HEK293 (cell line): ENCODE measurements around the gene CBLN1.

Experiments used
- CTCF ChIA-PET: fragments of 350-600 bp; formaldehyde crosslinking; extraction: SDS; loops from one replicate; lab custom pipeline; 2021; ENCODE audit warnings: antibody characterized with exemption; lab: Yijun Ruan, JAX
- POLR2A ChIA-PET: fragments of 300-600 bp; formaldehyde crosslinking; extraction: SDS; loops from one replicate; lab custom pipeline; 2020; ENCODE audit warnings: antibody characterized with exemption, inconsistent platforms; lab: Yijun Ruan, JAX
- H3K27ac ChIP-seq: fragments of 200-500 bp; sonication (Bioruptor generic); 2 replicates; pipeline ENCODE4 v1.5.1; 2014; ENCODE audit warnings: low read depth, low read length, control low read depth, inconsistent platforms; ENCODE audit errors: extremely low read depth
- H3K36me3 ChIP-seq, 2 experiments: fragments of 200-500 bp in 1 of 2; sonication (Bioruptor generic) in 1 of 2; 1 replicate in 1 of 2; 2 replicates in 1 of 2; pipeline ENCODE4 v1.5.1; 2014 to 2017; ENCODE audit warnings: inconsistent platforms in 2 of 2, low read length in 2 of 2; ENCODE audit not compliant: control insufficient read depth in 2 of 2, insufficient read depth in 1 of 2
- H3K4me1 ChIP-seq: fragments of 200-500 bp; sonication (Bioruptor generic); 2 replicates; pipeline ENCODE4 v1.5.1; 2014; ENCODE audit warnings: mild to moderate bottlenecking, low read length, inconsistent platforms; ENCODE audit not compliant: control insufficient read depth, insufficient read depth
- H3K4me3 ChIP-seq: 2 replicates; pipeline ENCODE4 v1.5.1; 2011; ENCODE audit warnings: low read depth, mild to moderate bottlenecking, control low read depth, low read length, moderate library complexity
- H3K9me3 ChIP-seq: fragments of 200-500 bp; sonication (Bioruptor generic); 2 replicates; pipeline ENCODE4 v1.5.1; 2014; ENCODE audit warnings: low read depth, low read length, inconsistent platforms; ENCODE audit not compliant: control insufficient read depth, insufficient read depth
- HIC1 ChIP-seq: fragments of 450-650 bp; formaldehyde crosslinking; IDR thresholded peaks from 2 replicates; pipeline ENCODE4 v1.5.1; 2016; ENCODE audit warnings: missing biosample characterization, missing genetic modification characterization
- IKZF3 ChIP-seq: fragments of 450-650 bp; IDR thresholded peaks from 2 replicates; pipeline ENCODE4 v1.5.0; 2018; ENCODE audit warnings: missing biosample characterization, mild to moderate bottlenecking, missing genetic modification characterization, moderate library complexity
- KLF1 ChIP-seq: fragments of 450-650 bp; formaldehyde crosslinking; IDR thresholded peaks from 2 replicates; pipeline ENCODE4 v1.5.1; 2016; ENCODE audit warnings: missing biosample characterization, missing genetic modification characterization
- MEIS1 ChIP-seq: sonication (generic); formaldehyde crosslinking; IDR thresholded peaks from 2 replicates; pipeline ENCODE4 v1.8.1; 2022; ENCODE audit warnings: missing genetic modification reagents, mild to moderate bottlenecking, borderline replicate concordance
- PRDM4 ChIP-seq: fragments of 450-650 bp; formaldehyde crosslinking; IDR thresholded peaks from 2 replicates; pipeline ENCODE4 v1.5.1; 2017; ENCODE audit warnings: missing biosample characterization, missing genetic modification characterization
- SP3 ChIP-seq: fragments of 450-650 bp; formaldehyde crosslinking; IDR thresholded peaks from 2 replicates; pipeline ENCODE4 v1.5.1; 2016; ENCODE audit warnings: missing biosample characterization, missing genetic modification characterization
- TRIM28 ChIP-seq: IDR thresholded peaks from 2 replicates; pipeline ENCODE4 v1.6.1; 2011; ENCODE audit warnings: low read length, control low read depth, borderline replicate concordance
- WT1 ChIP-seq: fragments of 450-650 bp; formaldehyde crosslinking; IDR thresholded peaks from 2 replicates; pipeline ENCODE4 v1.5.1; 2016; ENCODE audit warnings: missing biosample characterization, missing genetic modification characterization
- ZBTB17 ChIP-seq: fragments of 450-650 bp; formaldehyde crosslinking; IDR thresholded peaks from 2 replicates; pipeline ENCODE4 v1.5.1; 2016; ENCODE audit warnings: missing biosample characterization, missing genetic modification characterization
- ZBTB7A ChIP-seq: fragments of 450-650 bp; formaldehyde crosslinking; IDR thresholded peaks from 2 replicates; pipeline ENCODE4 v1.5.1; 2016; ENCODE audit warnings: low read depth, missing biosample characterization, missing genetic modification characterization
- ZFP41 ChIP-seq: fragments of 450-650 bp; formaldehyde crosslinking; IDR thresholded peaks from 2 replicates; pipeline ENCODE4 v1.5.1; 2016; ENCODE audit warnings: missing biosample characterization, missing genetic modification characterization, borderline replicate concordance
- ZNF114 ChIP-seq: fragments of 450-650 bp; formaldehyde crosslinking; IDR thresholded peaks from 2 replicates; pipeline ENCODE4 v1.5.0; 2017; ENCODE audit warnings: missing biosample characterization, missing genetic modification characterization
- ZNF169 ChIP-seq: fragments of 450-650 bp; formaldehyde crosslinking; IDR thresholded peaks from 2 replicates; pipeline ENCODE4 v1.5.1; 2016; ENCODE audit warnings: missing biosample characterization, missing genetic modification characterization
- ZNF174 ChIP-seq: fragments of 450-650 bp; formaldehyde crosslinking; IDR thresholded peaks from 2 replicates; pipeline ENCODE4 v1.5.0; 2017; ENCODE audit warnings: missing biosample characterization, mild to moderate bottlenecking, missing genetic modification characterization
- ZNF239 ChIP-seq: fragments of 450-650 bp; formaldehyde crosslinking; IDR thresholded peaks from 2 replicates; pipeline ENCODE4 v1.5.1; 2016; ENCODE audit warnings: missing biosample characterization, missing genetic modification characterization
- ZNF292 ChIP-seq: fragments of 450-650 bp; formaldehyde crosslinking; IDR thresholded peaks from 2 replicates; pipeline ENCODE4 v1.5.1; 2016; ENCODE audit warnings: low read depth, missing biosample characterization, missing genetic modification characterization, borderline replicate concordance
- ZNF311 ChIP-seq: fragments of 450-650 bp; formaldehyde crosslinking; IDR thresholded peaks from 2 replicates; pipeline ENCODE4 v1.5.1; 2017; ENCODE audit warnings: missing biosample characterization, missing genetic modification characterization, borderline replicate concordance
- ZNF362 ChIP-seq: fragments of 450-650 bp; formaldehyde crosslinking; IDR thresholded peaks from 2 replicates; pipeline ENCODE4 v1.5.1; 2016; ENCODE audit warnings: missing biosample characterization, missing genetic modification characterization
- ZNF37A ChIP-seq: fragments of 450-650 bp; IDR thresholded peaks from 2 replicates; pipeline ENCODE4 v1.5.1; 2018; ENCODE audit warnings: missing biosample characterization, missing genetic modification characterization
- ZNF391 ChIP-seq: fragments of 450-650 bp; formaldehyde crosslinking; IDR thresholded peaks from 2 replicates; pipeline ENCODE4 v1.5.1; 2016; ENCODE audit warnings: low read depth, missing biosample characterization, missing genetic modification characterization, borderline replicate concordance
- ZNF416 ChIP-seq: fragments of 450-650 bp; formaldehyde crosslinking; IDR thresholded peaks from 2 replicates; pipeline ENCODE4 v1.5.1; 2016; ENCODE audit warnings: missing biosample characterization, missing genetic modification characterization
- ZNF529 ChIP-seq: fragments of 450-650 bp; formaldehyde crosslinking; IDR thresholded peaks from 2 replicates; pipeline ENCODE4 v1.5.1; 2017; ENCODE audit warnings: missing genetic modification characterization, missing biosample characterization; ENCODE audit not compliant: insufficient replicate concordance
- ZNF530 ChIP-seq: fragments of 450-650 bp; formaldehyde crosslinking; IDR thresholded peaks from 2 replicates; pipeline ENCODE4 v1.5.1; 2016; ENCODE audit warnings: low read depth, missing biosample characterization, missing genetic modification characterization
- ZNF548 ChIP-seq: fragments of 450-650 bp; formaldehyde crosslinking; IDR thresholded peaks from 2 replicates; pipeline ENCODE4 v1.5.1; 2016; ENCODE audit warnings: missing biosample characterization, missing genetic modification characterization
- ZNF658 ChIP-seq: fragments of 450-650 bp; formaldehyde crosslinking; IDR thresholded peaks from 2 replicates; pipeline ENCODE4; 2016; ENCODE audit warnings: missing biosample characterization, missing genetic modification characterization
- ZNF747 ChIP-seq: fragments of 450-650 bp; formaldehyde crosslinking; IDR thresholded peaks from 2 replicates; pipeline ENCODE4 v1.5.1; 2016; ENCODE audit warnings: missing biosample characterization, missing genetic modification characterization
- ZSCAN30 ChIP-seq: fragments of 450-650 bp; IDR thresholded peaks from 2 replicates; pipeline ENCODE4 v1.5.1; 2018; ENCODE audit warnings: missing biosample characterization, mild to moderate bottlenecking, missing genetic modification characterization, moderate library complexity
- TF ChIP-seq, protein P1 (sequence below): fragments of 450-650 bp; formaldehyde crosslinking; IDR thresholded peaks from 2 replicates; pipeline ENCODE4 v1.5.1; 2016; ENCODE audit warnings: missing biosample characterization, missing genetic modification characterization

Gene CBLN1

GRCh38 chr16:49271363-49271762 lies 10.3 kb downstream of the CBLN1 start:
- H3K4me3 ChIP-seq, result no peak overlapping the region
- no peak overlapping the region for H3K27ac ChIP-seq
- H3K9me3 ChIP-seq, result no peaks in the 10 kb centered on the region; the same call in 1 of the 2 replicates
- no peaks in the 10 kb centered on the region for H3K4me1 ChIP-seq
- H3K36me3 ChIP-seq, result no peaks in the 10 kb centered on the region
- ChIA-PET POLR2A (no interaction called here), CTCF (interaction anchor here (1.0 to 1.2 kb wide), 2 partner anchors 12 to 73 kb away, joined by 4 to 7 read pairs; no protein-coding TSS in a partner anchor)
- TF ChIP-seq ZNF529 (tag by site-specific recombination), result no peak
- TF ChIP-seq, protein P1, sequence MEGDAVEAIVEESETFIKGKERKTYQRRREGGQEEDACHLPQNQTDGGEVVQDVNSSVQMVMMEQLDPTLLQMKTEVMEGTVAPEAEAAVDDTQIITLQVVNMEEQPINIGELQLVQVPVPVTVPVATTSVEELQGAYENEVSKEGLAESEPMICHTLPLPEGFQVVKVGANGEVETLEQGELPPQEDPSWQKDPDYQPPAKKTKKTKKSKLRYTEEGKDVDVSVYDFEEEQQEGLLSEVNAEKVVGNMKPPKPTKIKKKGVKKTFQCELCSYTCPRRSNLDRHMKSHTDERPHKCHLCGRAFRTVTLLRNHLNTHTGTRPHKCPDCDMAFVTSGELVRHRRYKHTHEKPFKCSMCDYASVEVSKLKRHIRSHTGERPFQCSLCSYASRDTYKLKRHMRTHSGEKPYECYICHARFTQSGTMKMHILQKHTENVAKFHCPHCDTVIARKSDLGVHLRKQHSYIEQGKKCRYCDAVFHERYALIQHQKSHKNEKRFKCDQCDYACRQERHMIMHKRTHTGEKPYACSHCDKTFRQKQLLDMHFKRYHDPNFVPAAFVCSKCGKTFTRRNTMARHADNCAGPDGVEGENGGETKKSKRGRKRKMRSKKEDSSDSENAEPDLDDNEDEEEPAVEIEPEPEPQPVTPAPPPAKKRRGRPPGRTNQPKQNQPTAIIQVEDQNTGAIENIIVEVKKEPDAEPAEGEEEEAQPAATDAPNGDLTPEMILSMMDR, result no peak
- TF ChIP-seq ZBTB7A (tag by site-specific recombination), result no peak
- TF ChIP-seq ZFP41 (tag by site-specific recombination), result no peak
- no peak for TF ChIP-seq SP3 (tag by site-specific recombination)
- no peak for TF ChIP-seq KLF1
- TF ChIP-seq HIC1 (tag by site-specific recombination), result no peak
- no peak for TF ChIP-seq ZNF548 (tag by site-specific recombination)
- TF ChIP-seq MEIS1 (CRISPR knock-in tag), result no peak
- no peak for TF ChIP-seq WT1
- TF ChIP-seq ZNF530 (tag by site-specific recombination), result no peak
- no peak for TF ChIP-seq PRDM4 (tag by site-specific recombination)
- no peak for TF ChIP-seq ZNF292
- no peak for TF ChIP-seq ZNF747 (tag by site-specific recombination)
- TF ChIP-seq ZSCAN30, result no peak
- no peak for TF ChIP-seq ZNF416 (tag by site-specific recombination)
- no peak for TF ChIP-seq ZNF174 (tag by site-specific recombination)
- no peak for TF ChIP-seq ZNF239 (tag by site-specific recombination)

DNA sequence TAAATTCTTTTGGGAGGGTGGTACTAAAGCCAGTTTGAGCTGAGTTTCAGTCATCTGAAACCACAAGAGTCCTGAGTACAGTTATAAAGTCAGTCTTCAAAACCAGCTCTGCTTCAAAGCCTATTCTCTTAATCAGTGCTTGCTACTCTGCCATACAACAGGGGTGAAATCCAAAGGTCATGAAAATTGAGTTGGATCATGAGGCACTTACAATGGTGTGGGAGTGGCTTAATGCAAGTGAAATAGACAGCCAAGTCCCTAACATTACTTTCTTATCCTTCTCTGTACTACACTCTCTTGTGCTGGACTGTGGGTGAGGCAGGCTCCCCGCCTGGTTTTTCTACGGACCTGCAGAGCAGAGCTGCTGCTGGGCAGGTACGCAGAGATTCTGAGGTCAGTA lies 12.4 kb downstream of the CBLN1 start:
- ChIA-PET CTCF (interaction anchor here (0.5 kb wide), 1 partner anchor 294 kb away, joined by 3 read pairs; no protein-coding TSS in a partner anchor), POLR2A (no interaction called here)
- Histone ChIP-seq H3K9me3 (no peaks in the 10 kb centered on the region; the same call in 1 of the 2 replicates), H3K4me1 (no peaks in the 10 kb centered on the region), H3K36me3 (no peaks in the 10 kb centered on the region), H3K27ac (no peak overlapping the region), H3K4me3 (no peak overlapping the region)
- no peak for TF ChIP-seq TRIM28
- TF ChIP-seq ZNF362, result no peak
- no peak for TF ChIP-seq ZNF114
- TF ChIP-seq IKZF3 (tag by site-specific recombination), result no peak
- TF ChIP-seq ZNF169 (tag by site-specific recombination), result no peak
- TF ChIP-seq ZNF391 (tag by site-specific recombination), result no peak
- TF ChIP-seq, protein P1, result no peak
- no peak for TF ChIP-seq ZNF311
- no peak for TF ChIP-seq ZBTB17
- no peak for TF ChIP-seq ZNF37A (tag by site-specific recombination)
- no peak for TF ChIP-seq ZNF658
